Astrocyte (in vitro differentiated cells and primary cell): ENCODE results near the gene CDC25A. TPM values are rescaled to one million over a fixed set of nuclear protein-coding genes. Genes with fewer than 3 reads are reported as not detected.
"Not testable (repeated sequence)": the region's sequence is repeated elsewhere in the genome, so short reads cannot be mapped to it uniquely, and the experiment has no call there.

Source experiments
- DNase-seq: peaks from one replicate; pipeline ENCODE4 v3.0.0-alpha.2; 2010; ENCODE audit warnings: low read depth
- FAIRE-seq: peaks from 2 replicates; lab custom pipeline; 2011; peaks lifted over from hg19 to GRCh38; lab: Jason Lieb, UNC
- H2AFZ ChIP-seq: 2 replicates; pipeline ENCODE4 v1.6.0; 2012; ENCODE audit warnings: low read depth, low read length, inconsistent platforms
- H3K27ac ChIP-seq: 2 replicates; pipeline ENCODE4 v1.5.1; 2011; ENCODE audit warnings: low read depth, low read length, inconsistent platforms
- H3K27me3 ChIP-seq: 2 replicates; pipeline ENCODE4 v1.6.0; 2011; ENCODE audit warnings: low read length, inconsistent platforms; ENCODE audit not compliant: insufficient read depth
- H3K36me3 ChIP-seq: 2 replicates; pipeline ENCODE4 v1.5.1; 2011; ENCODE audit warnings: low read length, inconsistent platforms; ENCODE audit not compliant: insufficient read depth
- H3K4me1 ChIP-seq: 2 replicates; pipeline ENCODE4 v1.5.1; 2011; ENCODE audit warnings: low read length, inconsistent platforms; ENCODE audit not compliant: insufficient read depth
- H3K4me2 ChIP-seq: 2 replicates; pipeline ENCODE4 v1.6.0; 2012; ENCODE audit warnings: low read length, inconsistent platforms
- H3K4me3 ChIP-seq: 2 replicates; pipeline ENCODE4 v1.5.1; 2011; ENCODE audit warnings: low read depth, mild to moderate bottlenecking, low read length, inconsistent platforms; ENCODE audit not compliant: insufficient read depth
- H3K79me2 ChIP-seq: 2 replicates; pipeline ENCODE4 v1.6.0; 2012; ENCODE audit warnings: mild to moderate bottlenecking, low read length, inconsistent platforms; ENCODE audit not compliant: insufficient read depth
- H3K9ac ChIP-seq: 2 replicates; pipeline ENCODE4 v1.6.0; 2012; ENCODE audit warnings: mild to moderate bottlenecking, low read length, inconsistent platforms
- H3K9me3 ChIP-seq: 2 replicates; pipeline ENCODE4 v1.5.1; 2012; ENCODE audit warnings: low read depth, mild to moderate bottlenecking, low read length, inconsistent platforms; ENCODE audit not compliant: insufficient read depth
- H4K20me1 ChIP-seq: 2 replicates; pipeline ENCODE4 v1.6.0; 2012; ENCODE audit warnings: low read length, inconsistent platforms; ENCODE audit not compliant: insufficient read depth
- H3K27ac Mint-ChIP-seq: one replicate; pipeline ENCODE4 v1.8.0; 2021; ENCODE audit warnings: mild to moderate bottlenecking, mixed read lengths; ENCODE audit not compliant: unreplicated experiment
- H3K27me3 Mint-ChIP-seq: one replicate; pipeline ENCODE4 v1.8.0; 2021; ENCODE audit warnings: low read depth, mixed read lengths; ENCODE audit not compliant: unreplicated experiment
- H3K36me3 Mint-ChIP-seq: one replicate; pipeline ENCODE4 v1.8.0; 2021; ENCODE audit warnings: low read depth, mixed read lengths; ENCODE audit not compliant: unreplicated experiment
- H3K4me1 Mint-ChIP-seq: one replicate; pipeline ENCODE4 v1.8.0; 2021; ENCODE audit warnings: low read depth, mixed read lengths; ENCODE audit not compliant: unreplicated experiment
- H3K4me3 Mint-ChIP-seq: one replicate; pipeline ENCODE4 v1.8.0; 2021; ENCODE audit warnings: mild to moderate bottlenecking, moderate library complexity, mixed read lengths; ENCODE audit not compliant: unreplicated experiment
- H3K9me3 Mint-ChIP-seq: one replicate; pipeline ENCODE4 v1.8.0; 2021; ENCODE audit warnings: mild to moderate bottlenecking, mixed read lengths; ENCODE audit not compliant: unreplicated experiment
- CTCF ChIP-seq: IDR thresholded peaks from 2 replicates; pipeline ENCODE4 v1.5.1; 2011; ENCODE audit warnings: low read depth, mild to moderate bottlenecking, inconsistent platforms, low read length, moderate library complexity; ENCODE audit not compliant: insufficient read depth
- EZH2 ChIP-seq: IDR thresholded peaks from 2 replicates; pipeline ENCODE4 v1.6.1; 2012; ENCODE audit warnings: mild to moderate bottlenecking, low read length, inconsistent platforms; ENCODE audit not compliant: insufficient read depth
- total RNA-seq: library from RNA; stranded (reverse); gene quantifications from 2 replicates; pipeline ENCODE4 v1.2.1, GENCODE V29; 2021

The CDC25A gene
- total RNA-seq, 1 donor from 2014 or later: 5.1 TPM

DNA sequence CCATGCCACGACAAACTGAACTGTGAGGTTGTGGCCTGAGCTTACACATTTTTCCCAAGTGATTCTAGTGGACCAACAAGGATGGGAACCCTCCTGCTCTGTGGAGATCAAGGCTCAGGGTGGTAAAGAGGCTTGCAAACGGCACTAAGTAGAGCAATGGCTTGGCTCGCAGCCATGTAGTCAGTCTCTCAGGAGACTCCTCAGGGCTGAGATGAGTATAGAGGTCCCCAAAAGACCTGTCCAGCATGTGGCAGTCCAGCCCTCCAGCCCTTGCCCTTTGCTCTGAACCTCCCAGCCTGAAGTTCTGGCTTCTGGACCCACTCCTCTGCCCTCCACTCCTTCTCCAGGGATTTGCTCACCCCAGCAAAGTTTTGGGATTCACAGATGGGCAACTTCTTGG lies 26.8 kb upstream of the CDC25A start:
- Mint-ChIP-seq H3K36me3 (no peaks in the 10 kb centered on the region), H3K4me1 (peaks cover 5% of the 10 kb centered on the region), H3K27ac (no peak overlapping the region), H3K4me3 (no peak overlapping the region), H3K27me3 (peaks cover 33% of the 10 kb centered on the region), H3K9me3 (peaks cover 7% of the 10 kb centered on the region)
- no peaks in the 10 kb centered on the region for H3K9me3 ChIP-seq
- no peak for TF ChIP-seq CTCF
- no peak for TF ChIP-seq EZH2
- no peak overlapping the region for H3K4me3 ChIP-seq
- no peaks in the 10 kb centered on the region for H4K20me1 ChIP-seq
- DNase-seq (no peak), FAIRE-seq (no peak)
- no peak overlapping the region for H2AFZ ChIP-seq
- no peaks in the 10 kb centered on the region for H3K36me3 ChIP-seq
- no peak overlapping the region for H3K4me2 ChIP-seq
- no peaks in the 10 kb centered on the region for H3K4me1 ChIP-seq
- H3K9ac ChIP-seq: no peak overlapping the region
- peaks cover 15% of the 10 kb centered on the region for H3K27me3 ChIP-seq
- H3K79me2 ChIP-seq: no peaks in the 10 kb centered on the region
- no peak overlapping the region for H3K27ac ChIP-seq

DNA sequence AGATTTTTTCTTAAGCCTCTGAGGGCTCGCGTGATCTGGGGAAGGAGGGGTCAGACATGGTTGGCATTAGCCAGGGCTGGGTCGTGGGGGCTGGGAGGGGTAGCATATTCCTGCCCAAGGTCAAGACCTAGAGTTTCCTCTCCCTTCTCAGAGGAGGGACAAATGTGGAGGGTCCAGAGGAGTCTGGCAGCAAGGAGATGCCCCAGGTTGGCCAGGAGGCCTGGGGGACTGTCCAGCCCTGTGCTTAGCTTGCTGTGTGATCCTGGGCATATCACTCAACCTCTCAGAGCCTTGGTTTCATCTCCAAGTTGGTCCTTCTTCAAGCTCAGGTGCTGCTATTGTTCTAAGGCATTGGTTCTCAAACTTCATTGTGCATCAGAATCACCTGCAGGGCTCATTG lies 26.0 kb upstream of the CDC25A start:
- Histone ChIP-seq H3K36me3 (no peaks in the 10 kb centered on the region), H3K27ac (no peak overlapping the region), H3K79me2 (no peaks in the 10 kb centered on the region), H3K4me3 (no peak overlapping the region), H4K20me1 (no peaks in the 10 kb centered on the region), H3K9me3 (no peaks in the 10 kb centered on the region), H3K9ac (no peak overlapping the region), H3K4me1 (no peaks in the 10 kb centered on the region), H2AFZ (no peak overlapping the region), H3K4me2 (no peak overlapping the region), H3K27me3 (peaks cover 15% of the 10 kb centered on the region)
- Mint-ChIP-seq H3K27ac (no peak overlapping the region), H3K27me3 (peaks cover 31% of the 10 kb centered on the region), H3K36me3 (no peaks in the 10 kb centered on the region), H3K4me3 (no peak overlapping the region), H3K4me1 (peaks cover 5% of the 10 kb centered on the region), H3K9me3 (peaks cover 4% of the 10 kb centered on the region)
- TF ChIP-seq EZH2: no peak
- no peak for TF ChIP-seq CTCF
- no peak for DNase-seq
- no peak for FAIRE-seq

- H3K27me3 Mint-ChIP-seq: peaks cover 22% of the 10 kb centered on the region
- not testable (repeated sequence) for H3K36me3 Mint-ChIP-seq, H3K4me1 ChIP-seq, H3K9me3 ChIP-seq, H3K4me3 ChIP-seq, H4K20me1 ChIP-seq, H3K27ac Mint-ChIP-seq, H3K27ac ChIP-seq, H3K9me3 Mint-ChIP-seq, FAIRE-seq, H3K36me3 ChIP-seq, H3K4me2 ChIP-seq, H3K4me3 Mint-ChIP-seq, H3K9ac ChIP-seq, H2AFZ ChIP-seq, H3K4me1 Mint-ChIP-seq, H3K79me2 ChIP-seq, DNase-seq
- peaks cover 15% of the 10 kb centered on the region for H3K27me3 ChIP-seq
Measured at GRCh38 chr3:48211776-48212175, 23.6 kb upstream of the CDC25A start.

DNA sequence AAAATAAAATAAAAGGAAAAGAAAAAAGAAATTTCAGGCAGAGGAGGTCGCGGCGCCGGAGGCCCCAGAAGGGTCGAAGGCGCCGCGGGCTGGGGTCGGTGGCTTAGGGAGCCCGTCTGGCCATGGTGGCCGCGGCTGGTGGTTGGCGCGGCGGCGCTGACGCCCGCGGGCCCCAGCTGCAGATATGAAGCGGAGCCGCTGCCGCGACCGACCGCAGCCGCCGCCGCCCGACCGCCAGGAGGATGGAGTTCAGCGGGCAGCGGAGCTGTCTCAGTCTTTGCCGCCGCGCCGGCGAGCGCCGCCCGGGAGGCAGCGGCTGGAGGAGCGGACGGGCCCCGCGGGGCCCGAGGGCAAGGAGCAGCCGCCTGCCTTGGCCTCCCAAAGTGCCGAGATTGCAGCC lies 22.3 kb upstream of the CDC25A start:
- not testable (repeated sequence) for H3K4me3 Mint-ChIP-seq, FAIRE-seq, H3K4me1 Mint-ChIP-seq, DNase-seq, H2AFZ ChIP-seq, H3K4me3 ChIP-seq, H4K20me1 ChIP-seq, H3K9me3 ChIP-seq, H3K9me3 Mint-ChIP-seq, H3K27ac ChIP-seq, H3K27me3 ChIP-seq, H3K36me3 Mint-ChIP-seq, H3K27ac Mint-ChIP-seq, H3K4me1 ChIP-seq, H3K79me2 ChIP-seq, H3K9ac ChIP-seq, H3K4me2 ChIP-seq, H3K36me3 ChIP-seq
- H3K27me3 Mint-ChIP-seq: peaks cover 20% of the 10 kb centered on the region
